Activated T-helper 1 cell treated with anti-CD3 and anti-CD28 coated beads, Interleukin-12 subunit alpha, Interleukin-12 subunit beta, Interleukin-2, Interleukin-4 antibody, amounts not matched to agents 30 ng/mL and 10 ng/mL and 1 ng/mL, durations not matched to agents 14 hours and 24 hours and 36 hours (primary cell): ENCODE results near the gene SS18L1. TPM values are rescaled to one million over a fixed set of nuclear protein-coding genes. Genes with fewer than 3 reads are reported as not detected.
A peak's percentile ranks its signal among the peaks of the same experiment; 100 is the strongest.

Experiments
- DNase-seq: peaks from one replicate; pipeline ENCODE4 v3.0.0; 2021; ENCODE audit warnings: low spot score
- H3K27ac Mint-ChIP-seq: one replicate; pipeline ENCODE4 v1.8.0; 2021; ENCODE audit warnings: mild to moderate bottlenecking, mixed read lengths
- H3K27me3 Mint-ChIP-seq: one replicate; pipeline ENCODE4 v1.8.0; 2022; ENCODE audit warnings: mild to moderate bottlenecking, moderate library complexity, mixed read lengths; ENCODE audit not compliant: insufficient read depth
- H3K36me3 Mint-ChIP-seq: one replicate; pipeline ENCODE4 v1.8.0; 2021; ENCODE audit warnings: low read depth, mixed read lengths
- H3K4me1 Mint-ChIP-seq: one replicate; pipeline ENCODE4 v1.8.0; 2021; ENCODE audit warnings: low read depth, mixed read lengths
- H3K4me3 Mint-ChIP-seq: one replicate; pipeline ENCODE4 v1.8.0; 2021; ENCODE audit warnings: mild to moderate bottlenecking, moderate library complexity, mixed read lengths
- H3K9me3 Mint-ChIP-seq: one replicate; pipeline ENCODE4 v1.8.0; 2021; ENCODE audit warnings: mixed read lengths
- intact Hi-C: fragments of 100-400 bp; cut with micrococcal nuclease; formaldehyde crosslinking; loops from one replicate; pipeline ENCODE4 v1.15.1; 2024
- total RNA-seq: library from RNA; stranded (reverse); gene quantifications from 2 replicates; pipeline ENCODE4 v1.2.3, GENCODE V29; 2022

Gene SS18L1
- total RNA-seq, 1 donor from 2014 or later = 29.4 TPM

GRCh38 chr20:62163986-62164762 lies 20.6 kb downstream of the SS18L1 start:
- Mint-ChIP-seq H3K27me3 (peaks cover 2% of the 10 kb centered on the region), H3K4me1 (peaks cover 12% of the 10 kb centered on the region), H3K9me3 (no peaks in the 10 kb centered on the region), H3K4me3 (no peak overlapping the region), H3K36me3 (peaks cover 18% of the 10 kb centered on the region), H3K27ac (no peak overlapping the region)
- intact Hi-C loops = no loop called here
- DNase-seq = no peak

- no peaks in the 10 kb centered on the region for H3K27me3 Mint-ChIP-seq
- no peak overlapping the region for H3K4me3 Mint-ChIP-seq
- DNase-seq = no peak
- H3K27ac Mint-ChIP-seq = no peak overlapping the region
- intact Hi-C loops = no loop called here
- peaks cover 14% of the 10 kb centered on the region for H3K36me3 Mint-ChIP-seq
- H3K9me3 Mint-ChIP-seq = no peaks in the 10 kb centered on the region
- H3K4me1 Mint-ChIP-seq = peaks cover 5% of the 10 kb centered on the region
Measured at GRCh38 chr20:62164879-62165761, 21.6 kb downstream of the SS18L1 start.

- no peak for DNase-seq
- H3K36me3 Mint-ChIP-seq = peaks cover 14% of the 10 kb centered on the region
- no peaks in the 10 kb centered on the region for H3K9me3 Mint-ChIP-seq
- intact Hi-C loops = no loop called here
- H3K27ac Mint-ChIP-seq = no peak overlapping the region
- no peaks in the 10 kb centered on the region for H3K4me1 Mint-ChIP-seq
- no peaks in the 10 kb centered on the region for H3K27me3 Mint-ChIP-seq
- no peak overlapping the region for H3K4me3 Mint-ChIP-seq
Measured at GRCh38 chr20:62165762-62166399, 22.3 kb downstream of the SS18L1 start.

GRCh38 chr20:62167474-62167873 lies 23.9 kb downstream of the SS18L1 start:
- intact Hi-C loops = no loop called here

GRCh38 chr20:62168061-62168460 lies 24.5 kb downstream of the SS18L1 start:
- no peak for DNase-seq
- Mint-ChIP-seq H3K27me3 (no peaks in the 10 kb centered on the region), H3K27ac (no peak overlapping the region), H3K4me1 (no peaks in the 10 kb centered on the region), H3K9me3 (no peaks in the 10 kb centered on the region), H3K36me3 (peaks cover 15% of the 10 kb centered on the region), H3K4me3 (no peak overlapping the region)
- intact Hi-C loops = no loop called here

More at GRCh38 chr20:62167474-62167873, 23.9 kb downstream of the SS18L1 start:
- Mint-ChIP-seq H3K27ac (no peak overlapping the region), H3K4me1 (no peaks in the 10 kb centered on the region), H3K27me3 (no peaks in the 10 kb centered on the region), H3K4me3 (no peak overlapping the region), H3K9me3 (no peaks in the 10 kb centered on the region), H3K36me3 (peaks cover 15% of the 10 kb centered on the region)
- DNase-seq = no peak

- H3K4me3 Mint-ChIP-seq = no peak overlapping the region
- H3K4me1 Mint-ChIP-seq = no peaks in the 10 kb centered on the region
- H3K36me3 Mint-ChIP-seq = peaks cover 13% of the 10 kb centered on the region
- no peaks in the 10 kb centered on the region for H3K9me3 Mint-ChIP-seq
- H3K27ac Mint-ChIP-seq = no peak overlapping the region
- no peaks in the 10 kb centered on the region for H3K27me3 Mint-ChIP-seq
- no peak for DNase-seq
- intact Hi-C loops = no loop called here
Measured at GRCh38 chr20:62168890-62169435, 25.4 kb downstream of the SS18L1 start.

- Mint-ChIP-seq H3K27me3 (no peaks in the 10 kb centered on the region), H3K4me3 (no peak overlapping the region), H3K36me3 (peaks cover 14% of the 10 kb centered on the region), H3K4me1 (no peaks in the 10 kb centered on the region), H3K9me3 (no peaks in the 10 kb centered on the region), H3K27ac (no peak overlapping the region)
- no peak for DNase-seq
- intact Hi-C loops = no loop called here
Measured at GRCh38 chr20:62170536-62170935, 27.0 kb downstream of the SS18L1 start.

GRCh38 chr20:62171245-62171644 lies 27.7 kb downstream of the SS18L1 start:
- H3K4me1 Mint-ChIP-seq = no peaks in the 10 kb centered on the region
- H3K4me3 Mint-ChIP-seq = no peak overlapping the region
- no peaks in the 10 kb centered on the region for H3K9me3 Mint-ChIP-seq
- H3K27me3 Mint-ChIP-seq = no peaks in the 10 kb centered on the region
- intact Hi-C loops = no loop called here
- no peak overlapping the region for H3K27ac Mint-ChIP-seq
- H3K36me3 Mint-ChIP-seq = peaks cover 13% of the 10 kb centered on the region
- no peak for DNase-seq

GRCh38 chr20:62172666-62173065 lies 29.1 kb downstream of the SS18L1 start:
- intact Hi-C loops = no loop called here
- peaks cover 13% of the 10 kb centered on the region for H3K36me3 Mint-ChIP-seq
- H3K27me3 Mint-ChIP-seq = no peaks in the 10 kb centered on the region
- no peak for DNase-seq
- H3K27ac Mint-ChIP-seq = no peak overlapping the region
- no peaks in the 10 kb centered on the region for H3K4me1 Mint-ChIP-seq
- no peaks in the 10 kb centered on the region for H3K9me3 Mint-ChIP-seq
- H3K4me3 Mint-ChIP-seq = no peak overlapping the region

- intact Hi-C loops = no loop called here
- no peak for DNase-seq
- peaks cover 10% of the 10 kb centered on the region for H3K36me3 Mint-ChIP-seq
- no peak overlapping the region for H3K27ac Mint-ChIP-seq
- H3K9me3 Mint-ChIP-seq = no peaks in the 10 kb centered on the region
- no peaks in the 10 kb centered on the region for H3K27me3 Mint-ChIP-seq
- H3K4me1 Mint-ChIP-seq = no peaks in the 10 kb centered on the region
- H3K4me3 Mint-ChIP-seq = no peak overlapping the region
Measured at GRCh38 chr20:62174021-62174804, 30.6 kb downstream of the SS18L1 start.

- no peak for DNase-seq
Measured at GRCh38 chr20:62174870-62175624, 31.5 kb downstream of the SS18L1 start.

More at GRCh38 chr20:62174870-62175624, 31.5 kb downstream of the SS18L1 start:
- Mint-ChIP-seq H3K4me1 (no peaks in the 10 kb centered on the region), H3K9me3 (no peaks in the 10 kb centered on the region), H3K27ac (peak overlapping the region; percentile 44), H3K36me3 (peaks cover 10% of the 10 kb centered on the region), H3K4me3 (no peak overlapping the region), H3K27me3 (no peaks in the 10 kb centered on the region)
- intact Hi-C loops = no loop called here
